Measurements from ENCODE around the gene TRAPPC3.
A peak's percentile ranks its signal among the peaks of the same experiment; 100 is the strongest.
"Not testable (repeated sequence)": the region's sequence is repeated elsewhere in the genome, so short reads cannot be mapped to it uniquely, and the experiment has no call there.

TRAPPC3 gene

DNA sequence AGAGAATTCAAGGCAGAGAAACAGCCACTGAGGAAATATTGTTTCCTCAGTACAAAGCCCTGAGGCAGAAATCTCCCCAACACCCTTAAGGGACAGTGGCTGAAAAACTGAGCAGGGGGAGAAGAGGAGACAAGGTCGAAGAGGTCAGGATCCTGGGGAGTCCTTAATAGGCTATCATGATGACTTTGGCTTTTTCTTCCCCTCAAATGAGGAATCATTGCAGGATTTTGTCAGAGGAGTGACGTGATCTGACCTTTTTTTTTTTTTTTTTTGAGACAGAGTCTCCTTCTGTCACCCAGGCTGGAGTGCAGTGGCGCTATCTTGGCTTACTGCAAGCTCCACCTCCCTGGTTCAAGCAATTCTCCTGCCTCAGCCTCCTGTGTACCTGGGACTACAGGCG lies 16.9 kb upstream of the TRAPPC3 start:
- DNase-seq = no peak

DNA sequence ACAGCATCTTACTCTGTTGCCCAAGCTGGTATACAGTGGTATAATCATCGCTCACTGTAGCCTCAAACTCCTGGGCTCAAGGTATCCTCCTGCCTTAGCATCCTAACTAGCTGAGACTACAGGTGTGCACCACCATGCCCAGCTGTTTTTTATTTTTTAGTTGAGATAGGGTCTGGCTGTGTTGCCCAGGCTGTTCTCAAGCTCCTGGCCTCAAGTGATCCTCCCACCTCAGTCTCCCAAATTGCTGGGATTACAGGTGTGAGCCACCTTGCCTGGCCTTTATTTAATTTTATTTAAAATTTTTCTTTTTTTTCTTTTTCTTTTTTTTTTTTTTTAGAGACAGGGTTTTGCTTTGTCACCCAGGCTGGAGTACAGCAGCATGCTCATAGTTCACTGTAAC lies 15.9 kb upstream of the TRAPPC3 start:
- DNase-seq = no peak

DNA sequence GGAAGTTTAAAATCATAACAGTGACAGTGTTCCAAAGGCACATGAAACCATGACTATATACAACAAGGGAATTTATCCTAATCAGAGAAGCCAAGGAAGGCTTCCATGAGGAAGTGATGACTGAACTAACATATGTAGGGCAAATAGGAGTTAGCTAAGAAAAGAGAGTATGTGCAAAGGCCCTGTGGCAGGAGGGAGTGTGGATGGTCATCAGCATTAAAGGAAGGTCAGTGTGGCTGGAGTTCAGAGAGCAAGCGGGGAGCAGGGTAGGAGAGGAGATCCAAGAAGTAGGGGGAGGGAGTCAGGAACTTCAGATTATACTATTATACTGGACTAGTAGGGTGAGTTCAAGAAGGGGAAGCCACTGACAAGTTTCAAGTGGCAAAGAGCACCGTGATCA lies 15.1 kb upstream of the TRAPPC3 start:
- no peak for DNase-seq

DNA sequence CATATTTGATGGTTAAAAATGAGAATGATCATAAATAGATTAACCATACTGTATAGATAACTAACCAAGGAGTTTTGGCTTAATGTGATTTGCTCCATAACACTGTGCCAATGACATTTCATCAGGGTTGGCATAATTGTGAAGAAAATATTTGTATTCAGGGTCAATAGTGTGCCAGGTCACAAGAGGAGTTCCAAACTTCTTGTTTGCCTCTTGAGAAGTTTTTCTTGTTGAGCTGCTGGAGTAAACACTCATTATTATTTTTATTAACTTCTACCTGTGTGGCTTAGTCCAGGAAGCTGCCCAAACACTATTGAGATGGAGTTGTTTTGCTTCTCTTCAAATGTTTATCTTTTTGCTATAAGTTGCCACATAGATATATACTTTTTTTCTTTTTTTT lies 14.1 kb upstream of the TRAPPC3 start:
- no peak for DNase-seq

DNA sequence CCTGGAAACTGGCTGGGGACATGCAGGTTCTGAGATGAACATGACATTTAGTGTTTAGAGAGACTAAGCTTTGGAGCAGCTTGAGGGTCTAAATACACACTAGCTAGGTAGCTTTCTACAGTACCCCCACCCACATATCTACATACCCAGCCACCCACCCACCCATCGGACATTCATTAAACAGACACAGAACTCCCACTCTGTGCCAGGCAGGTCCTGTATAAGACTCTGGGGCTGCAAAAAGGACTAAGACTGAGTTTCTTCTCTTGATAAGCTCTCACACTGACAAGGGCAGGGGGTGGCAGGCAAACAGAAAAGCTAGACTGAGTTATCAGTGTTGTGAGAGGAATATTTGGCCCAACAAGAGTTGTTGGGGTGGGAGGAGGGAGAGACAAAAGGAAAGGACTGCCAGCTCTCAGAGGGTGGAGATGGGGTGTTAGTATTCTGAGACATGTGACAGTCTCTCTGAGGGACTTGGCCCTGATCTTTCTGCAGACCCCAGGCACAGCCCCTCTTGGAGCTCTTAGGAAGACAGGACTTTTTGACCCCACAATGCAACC lies 13.5 kb upstream of the TRAPPC3 start:
- no peak for DNase-seq

DNA sequence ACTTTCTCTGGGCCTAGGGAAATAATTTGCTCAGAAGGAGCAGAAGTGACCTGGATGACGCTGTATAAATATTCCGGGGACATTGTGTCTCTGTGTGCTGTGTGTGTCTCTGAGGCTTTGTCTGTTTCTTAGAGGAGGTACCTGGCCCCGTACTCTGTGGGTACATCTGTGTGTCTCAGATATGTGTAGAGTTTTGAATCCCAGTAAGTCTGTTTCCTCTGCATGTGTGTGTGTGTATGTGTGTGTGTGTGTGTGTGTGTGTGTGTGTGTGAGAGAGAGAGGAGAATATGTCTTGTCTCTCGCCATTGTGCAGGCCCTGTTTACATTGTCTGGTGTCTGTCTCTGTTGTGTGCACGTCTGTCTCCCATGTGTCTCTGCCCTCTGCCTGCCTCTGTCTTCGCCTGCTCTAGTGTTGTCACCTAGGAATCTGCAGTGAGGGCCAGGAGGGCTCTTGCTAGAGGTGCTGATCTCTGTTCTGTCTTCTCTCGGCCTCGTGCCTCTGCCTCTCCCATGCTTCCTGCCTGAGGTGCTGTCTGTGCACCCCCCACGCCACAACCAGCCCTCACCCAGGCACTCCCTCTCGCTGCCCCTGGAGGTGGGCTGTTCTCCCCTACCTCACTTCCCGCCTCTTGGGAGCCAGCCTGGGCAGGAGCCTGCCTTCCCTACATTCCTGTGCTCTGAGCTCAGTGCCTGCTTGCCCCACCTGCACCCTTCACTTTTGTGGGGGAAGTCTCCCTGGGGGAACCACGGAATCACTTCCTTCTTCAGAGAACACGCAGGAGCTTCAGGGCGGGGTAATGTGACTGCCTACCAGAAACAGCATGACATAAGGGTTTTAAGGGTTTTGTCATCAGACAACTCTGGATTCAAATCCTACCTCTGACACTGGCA lies 12.6 kb upstream of the TRAPPC3 start:
- DNase-seq = peak; percentile 42

DNA sequence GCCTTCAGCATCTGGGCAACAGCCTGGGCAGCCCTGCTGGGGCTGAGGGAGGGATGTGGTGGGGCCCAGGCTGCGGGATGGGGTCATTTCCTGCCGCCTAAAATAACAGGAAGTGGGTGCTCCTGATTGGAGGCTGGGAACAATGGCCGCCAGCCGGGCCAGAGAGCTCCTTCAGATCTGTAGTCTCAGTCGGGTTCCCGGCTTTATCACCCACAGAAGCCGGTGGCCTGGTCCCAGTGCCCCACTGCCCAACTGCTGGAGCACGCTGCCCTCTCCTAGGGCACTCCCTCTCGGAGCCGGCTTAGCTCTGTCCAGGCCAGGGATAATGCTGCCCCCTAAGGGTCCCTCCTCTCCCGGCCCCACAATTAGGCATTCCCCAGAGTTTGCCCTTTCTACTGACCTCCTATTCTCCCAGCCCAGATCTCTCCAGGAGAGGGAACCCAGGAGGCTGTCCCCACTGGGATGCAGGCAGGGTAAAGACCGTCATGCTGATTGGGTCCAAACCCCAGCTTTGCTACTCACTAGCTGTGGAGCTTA lies 11.7 kb upstream of the TRAPPC3 start:
- DNase-seq = peak; percentile 45

DNA sequence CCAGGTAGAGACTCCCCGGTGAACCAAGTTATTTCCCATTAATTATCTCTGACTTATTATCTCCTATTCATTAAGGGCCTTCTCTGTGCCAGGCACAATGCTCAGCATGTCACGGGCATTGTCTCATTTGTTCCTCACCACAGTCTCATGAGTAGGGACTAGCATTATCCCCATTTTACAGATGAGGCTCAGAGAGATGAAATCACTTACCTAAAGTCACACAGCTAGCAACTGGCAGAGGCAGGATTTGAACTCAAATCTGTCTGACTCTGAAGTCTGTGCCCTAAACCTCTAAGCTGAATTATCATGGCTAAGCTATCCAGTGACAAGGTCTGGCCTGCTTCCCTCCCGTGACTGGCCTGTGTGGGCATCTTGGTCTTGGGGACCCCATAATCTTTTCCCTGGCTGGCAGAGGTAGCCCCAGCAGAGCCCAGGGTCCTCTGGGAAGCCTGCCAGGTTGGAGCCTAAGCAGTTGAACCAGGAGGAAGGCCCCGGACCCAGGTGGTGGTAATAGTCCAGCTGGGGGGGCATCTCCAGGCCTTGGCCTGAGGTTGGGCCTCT lies 11.2 kb upstream of the TRAPPC3 start:
- DNase-seq = no peak

DNA sequence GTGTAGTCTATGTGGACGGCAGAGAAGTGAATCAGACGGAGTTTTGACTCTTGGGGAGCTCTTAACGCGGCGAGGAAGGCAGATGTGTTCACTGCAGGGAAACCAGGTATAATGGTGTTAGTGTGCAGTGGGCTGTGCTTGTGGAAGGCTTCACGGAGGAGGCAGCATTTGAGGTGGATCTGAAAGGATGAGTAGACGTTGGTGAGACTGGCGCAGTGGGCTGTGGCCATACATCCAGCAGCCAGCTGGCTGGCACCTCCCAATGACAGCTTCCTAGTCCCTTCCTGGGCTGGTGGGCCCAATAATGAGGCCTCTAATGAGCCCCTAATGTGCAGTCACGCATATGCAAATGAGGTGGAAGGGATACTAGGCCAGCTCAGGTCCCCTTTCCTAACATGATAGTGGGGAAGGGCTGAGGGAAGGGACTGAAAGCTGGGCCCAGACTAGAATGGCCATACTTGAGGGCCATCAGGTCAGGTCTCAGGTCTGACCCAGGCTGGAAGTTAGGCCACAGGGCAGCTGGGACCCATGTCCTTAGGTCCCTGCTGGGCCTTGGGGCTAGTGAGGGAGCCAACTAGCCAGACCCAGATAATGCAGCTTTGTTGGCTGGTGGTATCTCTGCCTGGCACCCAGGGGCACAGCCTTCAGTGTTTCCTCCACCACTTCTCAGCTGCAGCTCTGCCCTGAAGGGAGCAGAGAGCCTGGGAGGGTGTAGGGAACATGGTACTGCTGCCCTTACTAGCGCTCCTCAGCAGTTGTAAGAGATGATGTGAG lies 10.5 kb upstream of the TRAPPC3 start:
- no peak for DNase-seq

DNA sequence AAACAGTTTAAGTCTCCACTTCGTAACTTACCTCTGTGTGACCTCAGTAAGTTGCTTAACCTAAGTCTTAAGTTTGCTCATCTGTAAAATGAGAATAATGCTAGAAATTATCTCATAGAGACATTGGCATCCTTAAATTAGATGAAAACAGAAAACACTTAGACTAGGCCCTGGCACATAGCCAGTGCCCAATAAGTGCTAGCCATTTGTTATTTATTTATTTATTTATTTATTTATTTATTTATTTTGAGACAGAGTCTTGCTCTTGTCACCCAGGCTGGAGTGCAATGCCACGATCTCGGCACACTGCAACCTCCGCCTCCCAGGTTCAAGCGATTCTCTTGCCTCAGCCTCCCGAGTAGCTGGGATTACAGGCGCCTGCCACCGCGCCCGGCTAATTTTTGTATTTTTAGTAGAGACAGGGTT lies 9.6 kb upstream of the TRAPPC3 start:
- DNase-seq = not testable (repeated sequence)

DNA sequence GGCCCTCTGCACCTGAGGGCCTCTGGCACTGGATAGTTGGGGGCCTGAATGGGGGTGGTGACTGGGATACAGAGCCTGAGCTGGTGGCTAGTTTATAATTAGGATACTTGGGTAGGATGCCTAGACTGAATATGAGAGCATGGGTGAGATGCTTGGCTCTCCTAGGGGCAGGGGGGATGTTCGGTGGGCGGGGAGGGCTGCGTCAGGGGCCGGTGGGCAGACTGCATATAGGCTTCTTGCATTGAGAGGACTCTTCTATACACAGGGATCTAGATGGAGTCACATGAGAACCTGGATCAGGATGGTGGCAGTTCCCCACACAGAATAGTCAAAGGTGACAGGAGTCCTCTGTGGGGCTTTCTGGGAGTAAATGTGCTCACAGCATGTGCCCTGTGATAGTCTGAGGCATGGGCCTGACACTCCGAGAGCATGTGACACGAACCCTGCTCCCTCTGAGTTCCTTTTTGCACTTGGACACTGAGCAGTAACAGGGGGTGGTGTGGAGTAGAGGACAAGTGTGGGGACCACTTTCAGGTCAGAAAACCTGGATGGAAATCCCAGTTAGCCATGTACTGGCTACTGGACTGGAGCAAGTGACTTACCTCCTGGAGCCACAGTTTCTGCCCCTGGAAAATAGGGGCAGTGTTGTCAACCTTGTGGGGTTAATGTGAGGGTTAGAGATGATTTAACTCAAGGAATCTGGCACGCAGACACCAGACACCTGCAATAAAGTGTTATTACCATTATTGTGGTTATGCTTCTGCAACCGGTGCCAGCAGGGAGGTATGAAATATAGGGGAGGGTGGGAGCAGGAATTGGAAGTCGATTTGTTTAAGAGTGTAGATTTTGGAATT lies 8.9 kb upstream of the TRAPPC3 start:
- DNase-seq = no peak

DNA sequence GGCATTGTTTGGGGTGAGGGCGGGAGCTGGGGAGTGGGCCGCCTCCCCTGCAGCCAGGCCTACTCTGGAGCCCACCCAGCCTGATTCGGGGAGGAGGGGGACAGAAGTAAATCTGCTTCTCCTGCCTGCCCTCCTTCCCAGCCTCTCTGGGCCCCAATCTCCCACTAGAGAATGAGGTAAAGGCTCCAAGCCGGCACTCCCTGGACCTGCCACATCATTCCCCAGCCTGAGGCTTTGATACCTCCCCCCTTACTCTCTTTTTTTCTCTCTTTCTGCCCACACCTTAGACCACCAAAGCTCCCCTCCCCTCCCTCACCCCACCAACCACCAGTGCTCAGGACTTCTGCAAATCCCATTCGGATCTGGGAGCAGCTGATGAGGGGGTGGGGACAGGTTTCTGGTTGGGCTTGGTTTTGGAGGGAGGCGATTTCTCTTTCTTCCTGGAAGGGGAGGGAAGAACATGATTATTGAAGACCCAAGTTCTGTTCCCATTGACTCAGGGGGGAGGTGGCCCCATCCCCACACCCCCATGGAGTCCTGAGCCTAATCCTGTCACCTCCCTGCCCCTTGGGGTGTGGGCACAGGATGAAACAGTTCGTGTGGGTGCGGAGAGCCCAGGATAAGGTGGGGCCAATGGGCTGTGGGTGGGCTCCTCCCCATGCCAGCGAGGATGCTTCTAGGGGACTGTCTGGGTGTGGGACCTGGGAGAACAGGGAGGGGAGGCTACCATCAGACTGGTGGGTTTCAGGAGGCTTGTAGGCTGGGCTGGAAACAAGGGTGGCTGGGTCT lies 8.0 kb upstream of the TRAPPC3 start:
- DNase-seq = no peak

DNA sequence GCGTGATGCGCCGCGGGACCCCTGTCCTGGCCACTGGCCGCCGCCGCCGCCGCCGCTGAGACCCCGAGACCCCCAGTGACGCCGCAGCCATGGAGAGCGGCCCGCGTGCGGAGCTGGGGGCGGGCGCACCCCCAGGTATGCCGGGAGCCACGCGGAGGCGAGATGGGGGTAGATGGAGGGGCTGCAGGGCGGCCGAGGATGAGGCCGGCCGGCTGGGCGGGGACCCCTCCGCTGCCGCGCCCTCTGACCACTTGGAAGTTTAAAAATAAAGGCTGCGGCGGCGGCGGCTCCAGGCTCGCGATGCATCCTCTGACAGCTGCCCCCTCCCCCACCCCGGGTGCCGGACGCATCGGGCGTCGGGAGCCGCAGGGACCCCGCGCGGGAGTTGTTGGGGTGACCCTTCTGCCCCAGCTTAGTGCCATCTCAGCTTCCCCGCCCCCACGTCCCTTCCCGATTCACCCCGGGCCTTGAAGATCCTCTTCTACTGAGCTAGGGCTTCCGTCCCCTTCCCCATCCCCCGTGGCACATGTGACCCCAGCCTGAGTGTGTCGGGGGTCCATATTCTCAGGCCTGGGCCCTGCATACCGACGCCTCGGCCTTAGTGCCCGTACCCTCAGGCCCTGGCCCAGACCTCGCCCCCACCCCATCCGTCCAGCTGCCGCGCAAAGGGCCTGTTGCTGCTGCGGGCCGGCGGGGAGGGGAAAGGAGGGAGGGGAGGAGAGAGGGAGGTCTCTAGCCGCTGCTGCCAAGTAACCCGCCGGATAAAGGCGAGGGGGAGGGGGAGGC lies 7.2 kb upstream of the TRAPPC3 start:
- DNase-seq = peak; percentile 68

DNA sequence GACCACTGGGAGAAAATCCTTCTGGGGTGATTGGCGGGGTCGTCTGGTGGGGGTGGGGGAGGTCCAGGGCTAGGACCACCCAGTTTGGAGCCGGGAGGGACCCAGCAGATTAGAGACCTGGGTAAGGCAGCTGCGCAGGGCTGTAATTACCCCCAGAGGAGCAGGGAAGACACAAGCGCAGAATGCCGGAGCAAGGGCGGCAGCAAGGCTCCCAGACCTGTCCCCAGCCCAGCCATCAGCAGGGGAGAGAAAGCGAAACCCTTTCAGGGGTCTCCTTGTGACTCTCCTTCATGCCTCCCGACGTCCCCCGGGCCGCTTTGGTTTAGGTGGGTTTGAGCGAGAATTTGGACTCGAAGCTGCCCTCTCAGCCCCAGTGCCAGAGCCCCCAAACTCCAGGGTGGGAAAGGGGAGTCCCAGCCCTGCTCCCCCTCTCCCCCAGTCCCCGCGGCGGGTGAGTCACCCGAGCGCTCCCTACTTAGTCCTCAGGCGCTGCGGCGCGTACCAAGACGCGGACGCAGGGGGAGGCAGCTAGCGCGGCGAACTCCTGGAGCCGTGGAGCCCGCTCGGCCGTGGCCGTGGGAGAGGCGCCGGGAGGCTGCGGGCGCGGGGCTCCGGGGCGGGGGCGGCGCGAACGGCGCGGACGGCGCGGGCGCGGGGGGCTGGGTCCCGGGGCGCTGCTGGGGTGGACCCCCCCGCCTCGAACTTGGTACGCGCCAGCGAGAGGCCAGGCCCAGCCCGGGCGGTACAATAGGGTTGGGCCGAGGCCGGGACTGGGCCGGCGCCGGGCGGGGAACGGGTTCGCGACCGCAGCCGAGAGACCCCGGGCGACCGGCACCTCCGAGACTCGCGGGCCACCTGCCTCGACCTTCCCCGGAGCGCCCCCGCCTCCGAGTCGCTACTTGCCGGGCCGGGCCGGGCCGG lies 6.4 kb upstream of the TRAPPC3 start, which contains the start of gene MAP7D1:
TSS of gene MAP7D1 (plus strand) at position 753 of the 921 bp plus-strand sequence. CDS start 258 bp downstream, outside the sequence.
- peak; percentile 86 for DNase-seq

DNA sequence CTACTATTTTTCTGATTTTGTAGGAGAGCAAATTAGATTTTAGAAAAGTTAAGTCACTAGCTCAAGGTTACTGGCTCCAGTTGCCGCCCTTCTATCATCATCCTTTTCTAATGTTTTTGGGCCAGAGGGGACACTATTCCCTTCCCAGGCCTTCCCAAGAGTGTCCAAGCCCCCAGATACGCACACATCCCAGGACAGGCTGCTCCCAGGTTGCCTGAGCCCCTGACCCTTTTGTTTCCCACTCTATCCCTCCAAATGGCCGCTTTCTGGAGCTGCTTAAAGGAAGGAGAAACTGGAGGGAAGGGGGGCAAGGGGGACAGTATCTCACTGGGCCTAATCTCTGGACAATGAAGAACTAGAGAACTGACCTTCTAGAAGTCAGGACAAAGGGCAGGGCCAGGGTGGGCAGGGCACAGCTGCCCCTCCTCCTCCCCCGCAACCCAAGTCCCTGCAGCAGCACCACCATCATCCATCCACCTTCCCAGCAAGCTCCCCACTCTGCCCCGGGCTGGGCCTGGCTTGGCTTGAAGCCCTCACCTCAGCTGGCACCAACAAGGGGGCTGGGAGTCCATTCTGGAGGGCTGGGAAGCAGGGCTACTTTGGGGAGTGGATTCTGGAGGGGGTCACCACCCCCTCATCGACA lies 5.6 kb upstream of the TRAPPC3 start:
- DNase-seq = no peak

DNA sequence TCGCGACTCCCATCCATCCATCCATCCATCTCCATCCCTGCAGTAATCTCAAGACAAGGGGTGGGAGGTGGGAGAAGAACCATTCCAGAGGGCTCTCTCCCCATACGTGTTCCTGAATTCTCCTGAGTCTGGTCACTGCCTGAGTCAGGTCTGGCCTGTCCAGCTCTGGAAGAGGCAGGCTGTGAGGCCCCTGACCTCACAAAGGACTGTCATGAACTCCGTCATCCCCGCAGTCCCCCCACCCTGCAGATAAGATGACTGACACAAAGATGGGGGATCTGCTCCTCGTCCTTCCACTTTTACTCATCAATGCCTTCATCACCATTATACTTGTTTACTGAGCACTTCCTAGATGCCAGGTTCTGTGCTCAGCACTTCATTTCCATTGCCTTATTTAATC lies 5.0 kb upstream of the TRAPPC3 start:
- no peak for DNase-seq

DNA sequence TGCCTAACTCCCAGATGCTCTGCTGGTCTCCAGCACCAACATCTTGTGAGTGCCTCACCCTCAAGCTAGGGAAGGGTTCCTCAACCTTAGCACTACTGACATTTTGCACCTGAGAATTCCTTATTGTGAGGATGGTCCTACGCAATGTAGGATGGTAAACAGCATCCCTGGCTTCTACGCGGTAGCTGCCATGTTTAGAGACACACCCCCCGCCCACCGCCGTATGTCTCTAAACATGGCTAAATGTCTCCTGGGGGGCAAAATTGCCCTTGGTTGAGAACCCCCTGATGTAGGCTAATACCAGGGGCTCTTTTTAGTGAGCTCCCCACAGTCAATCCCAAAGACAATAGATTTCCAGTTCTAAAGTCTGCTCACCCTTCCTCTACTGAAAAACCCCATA lies 4.2 kb upstream of the TRAPPC3 start:
- no peak for DNase-seq

DNA sequence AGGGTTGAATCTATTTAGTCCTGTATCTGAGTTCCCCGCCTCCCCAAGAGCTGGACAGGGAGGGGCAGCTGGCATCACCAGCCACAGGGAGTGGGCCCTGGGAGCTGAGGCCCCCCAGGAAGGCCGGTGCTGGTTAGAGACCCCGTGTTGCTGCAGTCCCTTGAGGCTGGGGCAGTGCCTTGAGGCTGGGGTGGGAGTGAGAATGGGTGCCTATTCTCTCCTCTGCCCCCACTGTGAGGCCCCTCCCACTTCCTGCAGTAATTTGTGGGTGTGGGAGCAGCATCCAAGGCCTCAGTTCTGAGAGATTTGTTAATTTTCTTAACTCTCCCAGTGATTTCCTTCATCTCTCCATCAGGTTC lies 2.5 kb upstream of the TRAPPC3 start:
- peak; percentile 53 for DNase-seq

All from stimulated activated CD4-positive, alpha-beta T cell treated with anti-CD3 and anti-CD28 coated beads, Interleukin-4, amount 100 ng/mL, for 1 hour (primary cell).